Activated CD4-positive, alpha-beta memory T cell treated with anti-CD3 and anti-CD28 coated beads, Interleukin-2, amount 10 ng/mL, durations not matched to agents 7 days and 5 days (primary cell): ENCODE data around the gene FAM117A. TPM values are rescaled to one million over a fixed set of nuclear protein-coding genes. Genes with fewer than 3 reads are reported as not detected.

Experiments used
- CTCF ChIA-PET: fragments of 350-600 bp; sonication (Branson Sonifier 250); formaldehyde crosslinking; loops from one replicate; lab custom pipeline; 2021; ENCODE audit warnings: antibody characterized with exemption, inconsistent platforms; lab: Charles Lee
- POLR2A ChIA-PET: fragments of 350-600 bp; sonication (Branson Sonifier 250); formaldehyde crosslinking; loops from one replicate; lab custom pipeline; 2021; ENCODE audit warnings: antibody characterized with exemption; lab: Charles Lee
- DNase-seq: peaks from one replicate; pipeline ENCODE4 v3.0.0-alpha.2; 2020
- H3K27ac Mint-ChIP-seq: one replicate; pipeline ENCODE4 v1.8.0; 2021; ENCODE audit warnings: mild to moderate bottlenecking, mixed read lengths
- H3K27me3 Mint-ChIP-seq: one replicate; pipeline ENCODE4 v1.8.0; 2021; ENCODE audit warnings: mixed read lengths
- H3K36me3 Mint-ChIP-seq: one replicate; pipeline ENCODE4 v1.8.0; 2021; ENCODE audit warnings: low read depth, mixed read lengths
- H3K4me1 Mint-ChIP-seq: one replicate; pipeline ENCODE4 v1.8.0; 2021; ENCODE audit warnings: mixed read lengths
- H3K4me3 Mint-ChIP-seq: one replicate; pipeline ENCODE4 v1.8.0; 2021; ENCODE audit warnings: mild to moderate bottlenecking, mixed read lengths
- H3K9me3 Mint-ChIP-seq: one replicate; pipeline ENCODE4 v1.8.0; 2021; ENCODE audit warnings: mixed read lengths
- total RNA-seq, 2 experiments: library from RNA; stranded (reverse); gene quantifications; one replicate each; pipeline ENCODE4 v1.2.3, GENCODE V29; 2021

The FAM117A gene
- total RNA-seq, 2 experiments from 2014 or later = 61.0 to 62.0 TPM

DNA sequence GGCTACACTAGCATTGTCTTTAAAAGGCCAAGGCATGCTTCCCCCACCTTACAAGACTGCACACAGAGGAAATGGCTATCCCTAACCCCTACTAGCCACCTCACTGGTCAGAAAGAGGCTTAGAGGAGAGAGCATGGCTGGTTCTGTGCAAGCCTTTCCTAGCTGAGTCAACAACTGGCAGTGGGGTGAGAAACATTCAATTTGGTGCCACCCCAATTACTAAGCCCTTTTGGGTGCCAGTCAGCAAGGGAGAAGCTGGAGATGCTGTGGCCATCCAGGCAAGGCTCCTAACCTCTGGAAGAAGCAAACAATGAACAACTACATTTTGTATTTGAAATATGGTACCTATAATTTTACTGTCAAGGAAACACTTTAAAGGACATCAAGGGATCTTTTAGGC lies 19.9 kb upstream of the FAM117A start:
- Mint-ChIP-seq H3K4me1 (peaks cover 32% of the 10 kb centered on the region), H3K9me3 (no peaks in the 10 kb centered on the region), H3K27me3 (peaks cover 2% of the 10 kb centered on the region), H3K36me3 (peaks cover 5% of the 10 kb centered on the region), H3K27ac (no peak overlapping the region), H3K4me3 (no peak overlapping the region)
- DNase-seq = peak; percentile 8
- POLR2A ChIA-PET = interaction anchor here (0.8 to 2.3 kb wide), 4 partner anchors 19 to 84 kb away, joined by 3 to 5 read pairs (median 4); no protein-coding TSS in a partner anchor
- CTCF ChIA-PET = interaction anchor here (1.5 to 5.4 kb wide), 2 partner anchors 75 to 213 kb away, joined by 3 to 37 read pairs; partner anchors contain the start of gene SLC35B1

GRCh38 chr17:49783071-49783715 lies 19.3 kb upstream of the FAM117A start:
- H3K27ac Mint-ChIP-seq = no peak overlapping the region
- H3K4me1 Mint-ChIP-seq = peaks cover 30% of the 10 kb centered on the region
- no peaks in the 10 kb centered on the region for H3K9me3 Mint-ChIP-seq
- H3K27me3 Mint-ChIP-seq = peaks cover 2% of the 10 kb centered on the region
- no peak for DNase-seq
- ChIA-PET POLR2A (interaction anchor here (0.8 to 2.6 kb wide), 4 partner anchors 23 to 83 kb away, joined by 3 to 8 read pairs (median 4); partner anchors contain the start of gene SLC35B1), CTCF (interaction anchor here (1.5 kb wide), 1 partner anchor 213 kb away, joined by 3 read pairs; no protein-coding TSS in a partner anchor)
- H3K4me3 Mint-ChIP-seq = no peak overlapping the region
- H3K36me3 Mint-ChIP-seq = peaks cover under 1% of the 10 kb centered on the region

DNA sequence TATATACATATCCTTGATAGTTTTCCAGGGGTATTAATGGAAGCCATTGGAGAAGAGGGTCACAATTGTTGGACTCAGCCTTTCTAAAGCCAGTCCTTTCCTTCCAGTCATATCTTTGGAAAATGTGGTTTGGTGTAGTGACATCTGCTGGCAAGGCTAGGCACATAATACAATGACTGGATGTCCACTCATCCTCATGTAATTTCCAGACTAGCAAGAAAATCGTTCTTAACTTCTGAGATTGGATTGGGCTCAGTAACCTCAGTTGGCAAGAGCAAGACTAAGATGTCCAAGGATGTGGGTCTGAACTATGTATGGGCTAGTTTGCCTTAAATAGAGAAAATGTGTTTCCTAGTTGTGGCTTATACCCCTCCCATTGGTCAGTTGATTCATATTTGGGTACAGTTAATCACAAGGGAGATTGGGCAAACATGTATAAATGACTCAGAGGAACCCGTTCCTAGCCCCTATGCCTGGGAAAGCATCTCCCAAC lies 15.9 kb upstream of the FAM117A start:
- ChIA-PET POLR2A (interaction anchor here (0.9 to 1.7 kb wide), 3 partner anchors 31 to 40 kb away, joined by 4 to 6 read pairs (median 5); no protein-coding TSS in a partner anchor), CTCF (interaction anchor here (2.9 kb wide), 1 partner anchor 8 kb away, joined by 9 read pairs; the partner anchor contains the start of gene KAT7)
- H3K27me3 Mint-ChIP-seq = peaks cover 2% of the 10 kb centered on the region
- no peak overlapping the region for H3K4me3 Mint-ChIP-seq
- H3K4me1 Mint-ChIP-seq = peaks cover 18% of the 10 kb centered on the region
- H3K9me3 Mint-ChIP-seq = no peaks in the 10 kb centered on the region
- no peaks in the 10 kb centered on the region for H3K36me3 Mint-ChIP-seq
- no peak overlapping the region for H3K27ac Mint-ChIP-seq
- DNase-seq = peak; percentile 26

GRCh38 chr17:49779156-49779738 lies 15.3 kb upstream of the FAM117A start:
- no peak for DNase-seq
- peaks cover 18% of the 10 kb centered on the region for H3K4me1 Mint-ChIP-seq
- H3K36me3 Mint-ChIP-seq = no peaks in the 10 kb centered on the region
- ChIA-PET CTCF (interaction anchor here (0.6 to 2.9 kb wide), 3 partner anchors 9 to 50 kb away, joined by 3 to 9 read pairs (median 4); partner anchors contain the start of gene KAT7), POLR2A (interaction anchor here (0.6 to 1.7 kb wide), 7 partner anchors 11 to 70 kb away, joined by 3 to 6 read pairs (median 4); no protein-coding TSS in a partner anchor)
- no peak overlapping the region for H3K27ac Mint-ChIP-seq
- H3K9me3 Mint-ChIP-seq = no peaks in the 10 kb centered on the region
- no peak overlapping the region for H3K4me3 Mint-ChIP-seq
- H3K27me3 Mint-ChIP-seq = no peaks in the 10 kb centered on the region

GRCh38 chr17:49777563-49777962 lies 13.6 kb upstream of the FAM117A start:
- peaks cover 18% of the 10 kb centered on the region for H3K4me1 Mint-ChIP-seq
- H3K36me3 Mint-ChIP-seq = no peaks in the 10 kb centered on the region
- H3K9me3 Mint-ChIP-seq = no peaks in the 10 kb centered on the region
- no peak for DNase-seq
- POLR2A ChIA-PET = interaction anchor here (0.7 to 3.8 kb wide), 2 partner anchors 11 to 29 kb away, joined by 3 to 16 read pairs; partner anchors contain the start of gene KAT7
- CTCF ChIA-PET = interaction anchor here (0.9 to 2.9 kb wide), 5 partner anchors 10 to 221 kb away, joined by 3 to 9 read pairs (median 5); partner anchors contain the start of genes FAM117A and KAT7
- H3K4me3 Mint-ChIP-seq = no peak overlapping the region
- no peak overlapping the region for H3K27ac Mint-ChIP-seq
- no peaks in the 10 kb centered on the region for H3K27me3 Mint-ChIP-seq

DNA sequence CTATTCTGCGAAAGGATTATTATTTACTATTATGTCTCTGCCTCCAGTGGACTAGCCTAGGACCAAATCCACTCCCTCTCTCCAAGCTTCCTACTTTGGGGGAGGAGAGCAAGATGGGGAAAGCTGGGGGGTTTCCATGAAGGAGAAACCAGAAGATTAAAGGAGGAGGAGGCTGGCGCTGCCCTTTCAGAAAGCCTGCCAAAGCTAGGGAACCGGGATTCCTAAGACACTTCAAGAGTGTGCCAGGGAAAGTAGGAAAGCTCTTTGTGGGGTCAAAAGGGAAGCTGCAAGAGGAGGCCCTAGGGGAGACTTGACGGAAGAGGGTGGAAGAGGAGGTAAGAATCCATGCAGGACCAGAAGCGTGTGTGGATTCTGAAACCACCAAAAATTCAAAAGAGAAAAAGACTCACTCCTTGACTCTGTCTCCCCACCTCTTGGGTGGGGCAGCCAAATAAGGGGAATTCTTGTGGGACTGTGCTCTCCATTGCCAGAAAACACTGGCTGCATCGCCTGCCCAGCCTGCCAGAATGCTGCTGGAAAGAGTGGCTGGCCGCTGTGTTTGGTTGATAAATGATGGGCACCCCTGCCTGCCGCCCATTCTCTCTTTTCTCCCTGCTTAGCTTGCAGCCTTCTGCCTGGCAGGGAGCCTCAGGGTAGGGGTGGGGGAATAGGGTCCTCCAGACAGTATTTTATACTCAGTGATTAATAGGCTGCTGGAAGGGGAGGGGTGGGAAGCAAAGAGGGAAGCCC lies 12.8 kb upstream of the FAM117A start:
- Mint-ChIP-seq H3K9me3 (no peaks in the 10 kb centered on the region), H3K4me1 (peaks cover 18% of the 10 kb centered on the region), H3K4me3 (no peak overlapping the region), H3K27ac (no peak overlapping the region), H3K36me3 (no peaks in the 10 kb centered on the region), H3K27me3 (no peaks in the 10 kb centered on the region)
- no peak for DNase-seq
- POLR2A ChIA-PET = interaction anchor here (1.0 to 3.8 kb wide), 3 partner anchors 11 to 69 kb away, joined by 3 to 16 read pairs (median 5); partner anchors contain the start of genes KAT7 and SLC35B1
- CTCF ChIA-PET = interaction anchor here (1.5 kb wide), 2 partner anchors 13 to 30 kb away, joined by 4 to 5 read pairs; partner anchors contain the start of gene FAM117A

DNA sequence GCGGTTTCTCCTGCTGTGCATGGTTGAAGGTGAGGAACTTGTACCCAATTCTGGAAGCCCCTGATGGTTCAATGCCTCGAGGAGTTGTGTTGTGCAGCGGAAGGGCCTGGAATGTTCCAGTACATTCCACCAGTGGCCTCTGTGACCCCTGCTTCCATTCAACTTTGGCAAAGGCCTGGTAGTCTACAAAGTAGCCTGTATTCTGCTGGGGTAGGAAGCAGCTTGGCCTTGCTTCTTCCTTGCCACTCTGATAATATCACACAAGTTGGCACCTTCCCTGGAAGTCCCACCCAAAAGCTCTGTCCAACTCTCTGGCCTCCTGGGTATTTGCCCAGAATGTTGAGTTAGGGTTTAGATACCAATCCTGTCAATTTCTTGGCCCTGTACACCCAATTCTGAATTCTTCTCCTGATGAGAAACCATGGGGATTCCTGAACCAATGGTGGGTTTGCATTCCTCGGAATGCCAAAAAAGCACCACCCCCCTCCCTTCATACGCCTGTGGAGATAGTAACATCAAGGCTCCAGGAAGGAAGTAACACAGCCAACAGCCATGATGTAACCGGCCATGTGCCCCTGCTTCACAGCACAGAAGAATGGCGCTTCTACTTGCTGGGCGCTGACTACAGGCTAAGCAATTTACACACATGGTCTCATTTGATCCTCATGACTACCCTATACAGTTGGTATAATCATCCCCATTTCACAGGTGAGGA lies 11.8 kb upstream of the FAM117A start:
- ChIA-PET POLR2A (interaction anchor here (1.0 to 3.8 kb wide), 3 partner anchors 12 to 68 kb away, joined by 3 to 16 read pairs (median 5); partner anchors contain the start of genes KAT7 and SLC35B1), CTCF (no interaction called here)
- no peak for DNase-seq
- no peak overlapping the region for H3K27ac Mint-ChIP-seq
- no peaks in the 10 kb centered on the region for H3K27me3 Mint-ChIP-seq
- H3K9me3 Mint-ChIP-seq = no peaks in the 10 kb centered on the region
- H3K4me3 Mint-ChIP-seq = no peak overlapping the region
- no peaks in the 10 kb centered on the region for H3K36me3 Mint-ChIP-seq
- H3K4me1 Mint-ChIP-seq = peaks cover 11% of the 10 kb centered on the region

- Mint-ChIP-seq H3K36me3 (peaks cover 3% of the 10 kb centered on the region), H3K27ac (no peak overlapping the region), H3K27me3 (peaks cover 31% of the 10 kb centered on the region), H3K4me1 (peaks cover 24% of the 10 kb centered on the region), H3K9me3 (no peaks in the 10 kb centered on the region), H3K4me3 (no peak overlapping the region)
- DNase-seq = no peak
- ChIA-PET CTCF (interaction anchor here (0.9 to 1.6 kb wide), 3 partner anchors 53 to 71 kb away, joined by 3 read pairs; no protein-coding TSS in a partner anchor), POLR2A (interaction anchor here (1.0 to 2.8 kb wide), 2 partner anchors 21 to 58 kb away, joined by 3 to 16 read pairs; partner anchors contain the start of gene KAT7)
Measured at GRCh38 chr17:49766918-49767530, 3.1 kb upstream of the FAM117A start.

GRCh38 chr17:49764559-49765180 lies 739 bp upstream of the FAM117A start:
- no peak for DNase-seq
- ChIA-PET POLR2A (interaction anchor here (0.6 to 11.0 kb wide), 13 partner anchors 10 to 87 kb away, joined by 3 to 196 read pairs (median 6); partner anchors contain the start of genes KAT7, SLC35B1 and SPOP), CTCF (interaction anchor here (0.7 to 5.1 kb wide), 13 partner anchors 9 to 234 kb away, joined by 3 to 38 read pairs (median 5); partner anchors contain the start of gene SLC35B1)
- Mint-ChIP-seq H3K27ac (peak overlapping the region; percentile 73), H3K27me3 (peaks cover 31% of the 10 kb centered on the region), H3K9me3 (no peaks in the 10 kb centered on the region), H3K36me3 (peaks cover 15% of the 10 kb centered on the region), H3K4me1 (peaks cover 47% of the 10 kb centered on the region), H3K4me3 (peak overlapping the region; percentile 85)

- ChIA-PET CTCF (interaction anchor here (0.6 to 5.1 kb wide), 7 partner anchors 15 to 56 kb away, joined by 3 to 38 read pairs (median 5); partner anchors contain the start of genes KAT7 and SLC35B1), POLR2A (interaction anchor here (1.1 to 11.0 kb wide), 10 partner anchors 9 to 54 kb away, joined by 3 to 196 read pairs (median 21); partner anchors contain the start of genes KAT7 and SLC35B1)
- Mint-ChIP-seq H3K27ac (peak overlapping the region; percentile 78), H3K4me1 (peaks cover 66% of the 10 kb centered on the region), H3K9me3 (no peaks in the 10 kb centered on the region), H3K36me3 (peaks cover 28% of the 10 kb centered on the region), H3K4me3 (peak overlapping the region; percentile 93), H3K27me3 (peaks cover 27% of the 10 kb centered on the region)
- DNase-seq = no peak
Measured at GRCh38 chr17:49762151-49762941, 1.6 kb downstream of the FAM117A start.
